Measurements from ENCODE around the gene LIMS1.
"Not testable (repeated sequence)": the region's sequence is repeated elsewhere in the genome, so short reads cannot be mapped to it uniquely, and the experiment has no call there.

DNA sequence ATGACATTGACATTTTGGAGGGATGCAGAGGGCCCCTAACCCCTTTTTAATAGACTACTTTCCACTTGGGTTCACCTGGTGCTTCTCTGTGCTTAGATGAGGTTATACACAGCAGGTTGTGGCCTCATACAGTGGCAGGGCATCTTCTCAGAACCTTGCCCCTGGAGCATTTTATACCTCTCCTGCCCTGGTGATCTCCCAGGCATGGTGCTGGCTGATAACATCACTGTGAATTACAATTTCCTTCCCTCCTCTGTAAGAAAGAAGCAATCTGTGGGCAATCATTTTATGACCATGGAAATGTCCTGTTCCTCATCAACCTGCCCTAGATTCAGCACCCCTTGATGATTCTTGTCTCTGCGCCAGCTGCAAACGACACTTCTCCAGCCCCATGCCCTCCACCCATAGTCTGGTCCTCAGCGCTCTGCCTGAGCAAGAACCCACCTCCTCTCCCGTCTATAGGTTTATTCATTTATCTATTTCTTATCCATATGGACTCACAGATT is 143.0 kb downstream of the LIMS1 start:
- TF ChIP-seq EZH2 (IDR thresholded peaks at IDR 0.05); POLR2AphosphoS5 (IDR thresholded peaks at IDR 0.05; ENCODE audit: borderline replicate concordance, low read depth, low read length): not testable (repeated sequence)
